C4-2B (cell line): Measurements from ENCODE around the gene TMTC2.

Experiments
- ZFX ChIP-seq: fragments of 450-650 bp; IDR thresholded peaks from 2 replicates; pipeline ENCODE4 v1.6.1; 2017
- TF ChIP-seq, protein P1 (sequence below): fragments of 450-650 bp; conservative IDR thresholded peaks from 2 replicates; pipeline ENCODE4 v1.5.1; 2017; ENCODE audit warnings: mild to moderate bottlenecking

DNA sequence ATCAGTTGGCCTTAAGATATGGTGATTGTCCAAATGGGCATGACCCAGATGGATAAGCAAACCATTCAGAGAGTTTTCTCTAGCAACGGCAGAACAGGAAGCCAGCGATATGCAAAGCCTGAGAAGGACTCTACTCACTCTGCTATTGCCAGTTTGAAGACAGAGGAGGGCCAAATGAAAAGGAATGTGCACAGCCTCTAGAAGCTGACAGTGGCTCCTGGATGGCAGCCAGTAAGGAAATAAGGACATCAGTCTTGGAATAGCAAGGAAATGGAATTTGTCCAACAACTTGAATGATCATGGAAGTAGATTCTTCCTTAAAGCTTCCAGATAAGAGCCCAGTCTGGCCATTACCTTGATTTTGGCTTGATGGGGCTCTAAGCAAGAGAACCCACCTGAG lies 60.0 kb downstream of the TMTC2 start:
- TF ChIP-seq, protein P1, sequence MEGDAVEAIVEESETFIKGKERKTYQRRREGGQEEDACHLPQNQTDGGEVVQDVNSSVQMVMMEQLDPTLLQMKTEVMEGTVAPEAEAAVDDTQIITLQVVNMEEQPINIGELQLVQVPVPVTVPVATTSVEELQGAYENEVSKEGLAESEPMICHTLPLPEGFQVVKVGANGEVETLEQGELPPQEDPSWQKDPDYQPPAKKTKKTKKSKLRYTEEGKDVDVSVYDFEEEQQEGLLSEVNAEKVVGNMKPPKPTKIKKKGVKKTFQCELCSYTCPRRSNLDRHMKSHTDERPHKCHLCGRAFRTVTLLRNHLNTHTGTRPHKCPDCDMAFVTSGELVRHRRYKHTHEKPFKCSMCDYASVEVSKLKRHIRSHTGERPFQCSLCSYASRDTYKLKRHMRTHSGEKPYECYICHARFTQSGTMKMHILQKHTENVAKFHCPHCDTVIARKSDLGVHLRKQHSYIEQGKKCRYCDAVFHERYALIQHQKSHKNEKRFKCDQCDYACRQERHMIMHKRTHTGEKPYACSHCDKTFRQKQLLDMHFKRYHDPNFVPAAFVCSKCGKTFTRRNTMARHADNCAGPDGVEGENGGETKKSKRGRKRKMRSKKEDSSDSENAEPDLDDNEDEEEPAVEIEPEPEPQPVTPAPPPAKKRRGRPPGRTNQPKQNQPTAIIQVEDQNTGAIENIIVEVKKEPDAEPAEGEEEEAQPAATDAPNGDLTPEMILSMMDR: no peak
- TF ChIP-seq ZFX: no peak
